Prostate gland (tissue), 2 donors: ENCODE results near the gene ERCC4. TPM values are rescaled to one million over a fixed set of nuclear protein-coding genes. Genes with fewer than 3 reads are reported as not detected.

Source experiments
- DNase-seq: peaks from one replicate; pipeline ENCODE4 v3.0.0-alpha.2; 2019; ENCODE audit warnings: low spot score
- H3K27ac ChIP-seq, 2 donors: fragments of 200-600 bp; sonication (generic); 2 replicates each; pipeline ENCODE4 v1.5.1; 2017 to 2019
- H3K27me3 ChIP-seq: fragments of 200-600 bp; sonication (generic); replicated peaks from 2 replicates; pipeline ENCODE4 v1.5.1; 2019; ENCODE audit not compliant: insufficient read depth
- H3K36me3 ChIP-seq, 2 donors: fragments of 200-600 bp; sonication (generic); 1 replicate in 1 of 2; 2 replicates in 1 of 2; pipeline versions ENCODE4 v1.5.1 to v1.8.1; 2017 to 2019
- H3K4me1 ChIP-seq: fragments of 200-600 bp; sonication (generic); replicated peaks from 2 replicates; pipeline ENCODE4 v1.5.1; 2019
- H3K4me3 ChIP-seq, 2 donors: fragments of 200-600 bp; sonication (generic); 2 replicates each; pipeline ENCODE4 v1.5.1; 2017 to 2019
- H3K9me3 ChIP-seq: fragments of 200-600 bp; sonication (generic); 2 replicates; pipeline ENCODE4 v1.5.1; 2017
- CTCF ChIP-seq, 4 experiments: fragments of 200-600 bp in 2 of 4; fragments of 450-650 bp in 2 of 4; sonication (generic) in 2 of 4; IDR thresholded peaks; 1 replicate in 3 of 4; 2 replicates in 1 of 4; pipeline ENCODE4 v1.5.1; 2016 to 2019; ENCODE audit warnings: antibody characterized with exemption in 4 of 4, mild to moderate bottlenecking in 2 of 4, moderate library complexity in 2 of 4
- POLR2A ChIP-seq: fragments of 450-650 bp; IDR thresholded peaks from one replicate; pipeline ENCODE4 v1.6.1; 2016; ENCODE audit warnings: antibody characterized with exemption, mild to moderate bottlenecking
- POLR2AphosphoS5 ChIP-seq: sonication (generic); formaldehyde crosslinking; IDR thresholded peaks from one replicate; pipeline ENCODE4 v1.6.1; 2017; ENCODE audit warnings: antibody characterized with exemption
- WGBS: methylation state at CpG from one replicate; pipeline ENCODE4 v1.1.5; 2018; 5-methylcytosine and 5-hydroxymethylcytosine counted together
- intact Hi-C: fragments of 100-400 bp; cut with DNase I; formaldehyde crosslinking; loops from one replicate; pipeline ENCODE4 v1.14.2; 2022
- total RNA-seq, 2 donors: library from RNA; depleted of rRNA; stranded (reverse); fragments of >200 nt; gene quantifications; one replicate each; pipeline ENCODE4 v1.1.0, GENCODE V29; 2016

Gene ERCC4
- total RNA-seq, 2 donors from 2014 or later, result 7.6 to 13.3 TPM

GRCh38 chr16:13938480-13938879 lies 18.5 kb downstream of the ERCC4 start:
- H3K27ac ChIP-seq, result no peak overlapping the region
- no peaks in the 10 kb centered on the region for H3K36me3 ChIP-seq
- peaks cover 7% of the 10 kb centered on the region for H3K4me1 ChIP-seq
- no peak for DNase-seq
- intact Hi-C loops, result no loop called here
- 84% methylated on average over 4 of the region's 4 CpGs for WGBS
- no peaks in the 10 kb centered on the region for H3K9me3 ChIP-seq
- H3K4me3 ChIP-seq, result no peak overlapping the region
- TF ChIP-seq POLR2AphosphoS5, result no peak
- TF ChIP-seq POLR2A, result no peak
- no peak for TF ChIP-seq CTCF (IDR thresholded peaks at IDR 0.05)
- H3K27me3 ChIP-seq, result no peaks in the 10 kb centered on the region

- H3K36me3 ChIP-seq, result no peaks in the 10 kb centered on the region
- WGBS, result 90% methylated on average over 5 of the region's 5 CpGs
- intact Hi-C loops, result no loop called here
Measured at GRCh38 chr16:13939821-13940220, 19.9 kb downstream of the ERCC4 start.

GRCh38 chr16:13940397-13940933 lies 20.5 kb downstream of the ERCC4 start:
- intact Hi-C loops, result no loop called here
- WGBS, result 18% methylated on average over 3 of the region's 3 CpGs
- Histone ChIP-seq H3K4me1 (peaks cover 7% of the 10 kb centered on the region), H3K36me3 (no peaks in the 10 kb centered on the region), H3K4me3 (no peak overlapping the region), H3K27me3 (no peaks in the 10 kb centered on the region), H3K9me3 (no peaks in the 10 kb centered on the region), H3K27ac (peak overlapping the region in 1 of 2 donors; percentile 14)
- DNase-seq, result no peak
- no peak for TF ChIP-seq POLR2A
- TF ChIP-seq CTCF (IDR thresholded peaks at IDR 0.05), result no peak
- peak; percentile 23 for TF ChIP-seq POLR2AphosphoS5

More at GRCh38 chr16:13939821-13940220, 19.9 kb downstream of the ERCC4 start:
- no peak for DNase-seq
- Histone ChIP-seq H3K4me1 (peaks cover 7% of the 10 kb centered on the region), H3K27ac (peak overlapping the region in 1 of 2 donors; percentile 14), H3K4me3 (no peak overlapping the region), H3K27me3 (no peaks in the 10 kb centered on the region), H3K9me3 (no peaks in the 10 kb centered on the region)
- TF ChIP-seq POLR2AphosphoS5, result no peak
- no peak for TF ChIP-seq CTCF (IDR thresholded peaks at IDR 0.05)
- TF ChIP-seq POLR2A, result no peak

- Histone ChIP-seq H3K9me3 (no peaks in the 10 kb centered on the region), H3K27ac (no peak overlapping the region), H3K4me3 (no peak overlapping the region), H3K4me1 (peaks cover 3% of the 10 kb centered on the region), H3K36me3 (no peaks in the 10 kb centered on the region), H3K27me3 (no peaks in the 10 kb centered on the region)
- intact Hi-C loops, result no loop called here
- DNase-seq, result no peak
- no peak for TF ChIP-seq POLR2AphosphoS5
- no peak for TF ChIP-seq CTCF (IDR thresholded peaks at IDR 0.05)
- TF ChIP-seq POLR2A, result no peak
- 77% methylated on average over 4 of the region's 4 CpGs for WGBS
Measured at GRCh38 chr16:13944816-13945215, 24.9 kb downstream of the ERCC4 start.

GRCh38 chr16:13945744-13946485 lies 26.0 kb downstream of the ERCC4 start:
- Histone ChIP-seq H3K27ac (no peak overlapping the region), H3K36me3 (no peaks in the 10 kb centered on the region), H3K27me3 (no peaks in the 10 kb centered on the region), H3K9me3 (no peaks in the 10 kb centered on the region), H3K4me1 (no peaks in the 10 kb centered on the region), H3K4me3 (no peak overlapping the region)
- 90% methylated on average over 9 of the region's 9 CpGs for WGBS
- intact Hi-C loops, result no loop called here
- TF ChIP-seq CTCF (IDR thresholded peaks at IDR 0.05) (no peak), POLR2AphosphoS5 (no peak), POLR2A (no peak)
- no peak for DNase-seq
